Renal cortex interstitium (tissue), 3 donors: Measurements from ENCODE around the gene CORT. TPM values are rescaled to one million over a fixed set of nuclear protein-coding genes. Genes with fewer than 3 reads are reported as not detected.

Experiments used
- polyA plus RNA-seq, 3 donors: library from polyadenylated mRNA; unstranded; fragments of 120-200 nt; gene quantifications; one replicate each; pipeline ENCODE4 v1.2.1, GENCODE V29; 2013; ENCODE audit not compliant: insufficient read length in 3 of 3

The CORT gene
- polyA plus RNA-seq, 3 donors: 1.3 to 2.1 (median 1.9) TPM

Other genes starting within 250 kb of the CORT start
- 10 to 100 TPM; 46.9 to 50.4 (median 47.3) TPM for gene KIF1B, start 239.5 kb upstream of the CORT start, polyA plus RNA-seq
- gene PGD, start 51.0 kb upstream of the CORT start, polyA plus RNA-seq: 100 to 1,000 TPM; 168 to 220 (median 180) TPM
- 10 to 100 TPM; 34.0 to 39.2 (median 36.4) TPM for gene CENPS, start 19.6 kb upstream of the CORT start, polyA plus RNA-seq
- 10 to 100 TPM; 43.0 to 45.2 (median 45.2) TPM for gene DFFA, start 22.5 kb downstream of the CORT start, polyA plus RNA-seq
- 10 to 100 TPM; 20.5 to 25.2 (median 24.7) TPM for gene PEX14, start 24.9 kb downstream of the CORT start, polyA plus RNA-seq